Measurements from ENCODE around the gene RIIAD1. TPM values are rescaled to one million over a fixed set of nuclear protein-coding genes. Genes with fewer than 3 reads are reported as not detected.
"Not testable (repeated sequence)": the region's sequence is repeated elsewhere in the genome, so short reads cannot be mapped to it uniquely, and the experiment has no call there.

Gene RIIAD1
- total RNA-seq, 2 donors from 2014 or later = not detected

DNA sequence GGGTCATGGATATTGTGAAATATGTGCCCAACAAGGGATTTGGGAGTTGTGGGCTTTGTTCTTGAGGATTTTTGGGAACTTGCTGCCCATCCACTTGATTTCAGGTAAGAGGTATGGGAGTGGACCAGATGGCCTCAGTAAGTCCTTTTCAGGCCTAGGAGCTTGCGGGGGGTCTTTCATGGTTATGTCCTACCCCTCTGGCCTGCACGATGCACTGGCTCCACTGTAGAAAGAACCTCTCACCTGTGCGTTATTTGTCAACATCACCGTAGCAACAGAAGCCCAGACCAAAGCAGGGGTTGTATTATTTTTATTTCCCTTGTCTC, 8.6 kb downstream of the RIIAD1 start:
- no peaks in the 10 kb centered on the region for H3K36me3 ChIP-seq
- TF ChIP-seq CTCF (IDR thresholded peaks at IDR 0.05) = no peak
- no peak for DNase-seq (ENCODE audit: low spot score)
- peaks cover 0 to 8% of the 10 kb centered on the region in 2 donors for H3K4me1 ChIP-seq
- H3K27ac ChIP-seq = no peak overlapping the region
- no peaks in the 10 kb centered on the region for H3K9me3 ChIP-seq
- H3K27me3 ChIP-seq = no peaks in the 10 kb centered on the region
- H3K4me3 ChIP-seq = no peak overlapping the region

- Histone ChIP-seq H3K9me3 (no peaks in the 10 kb centered on the region), H3K4me3 (no peak overlapping the region), H3K4me1 (peaks cover 0 to 3% of the 10 kb centered on the region in 2 donors), H3K27ac (no peak overlapping the region), H3K36me3 (no peaks in the 10 kb centered on the region), H3K27me3 (no peaks in the 10 kb centered on the region)
- DNase-seq (ENCODE audit: low spot score) = no peak
- no peak for TF ChIP-seq CTCF (IDR thresholded peaks at IDR 0.05)
Measured at GRCh38 chr1:151733126-151733525, 11.8 kb downstream of the RIIAD1 start.

DNA sequence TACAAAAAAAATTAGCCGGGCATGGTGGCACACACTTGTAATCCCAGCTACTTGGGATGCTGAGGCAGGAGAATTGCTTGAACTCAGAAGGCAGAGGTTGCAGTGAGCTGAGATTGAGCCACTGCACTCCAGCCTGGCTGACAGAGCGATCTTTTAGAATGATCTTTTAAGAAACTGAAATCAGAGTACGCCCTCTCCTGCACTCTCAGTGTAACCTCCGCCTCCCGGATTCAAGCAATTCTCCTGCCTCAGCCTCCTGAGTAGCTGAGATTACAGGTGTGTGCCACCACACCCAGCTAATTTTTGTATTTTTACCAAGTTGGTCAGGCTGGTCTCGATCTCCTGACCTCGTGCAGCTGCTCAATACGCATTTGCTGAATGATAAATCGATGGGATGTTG, 12.7 kb downstream of the RIIAD1 start:
- DNase-seq (ENCODE audit: low spot score); H3K4me1 ChIP-seq; H3K4me3 ChIP-seq: not testable (repeated sequence)

DNA sequence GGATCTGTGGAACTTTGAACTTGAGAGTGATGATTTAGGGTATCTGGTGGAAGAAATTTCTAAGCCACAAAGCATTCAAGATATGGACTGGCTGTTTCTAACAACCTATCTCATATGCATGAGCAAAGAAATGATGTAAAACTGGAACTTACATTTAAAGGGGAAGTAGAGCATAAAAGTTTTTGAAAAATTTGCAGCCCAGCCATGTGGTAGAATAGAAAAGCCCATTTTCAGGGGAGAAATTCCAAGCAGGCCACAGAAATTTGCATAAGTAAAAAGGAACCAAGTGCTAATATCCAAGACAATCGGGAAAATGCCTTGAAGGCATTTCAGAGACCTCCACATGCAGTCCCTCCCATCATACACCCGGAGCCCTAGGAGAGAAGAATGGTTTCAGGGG, 15.7 kb downstream of the RIIAD1 start:
- Histone ChIP-seq H3K4me1 (no peaks in the 10 kb centered on the region), H3K27me3 (no peaks in the 10 kb centered on the region), H3K27ac (no peak overlapping the region), H3K36me3 (no peaks in the 10 kb centered on the region), H3K9me3 (no peaks in the 10 kb centered on the region), H3K4me3 (no peak overlapping the region)
- DNase-seq (ENCODE audit: low spot score) = no peak
- TF ChIP-seq CTCF (IDR thresholded peaks at IDR 0.05) = no peak

More for the DNA sequence above, 12.7 kb downstream of the RIIAD1 start:
- H3K36me3 ChIP-seq, H3K9me3 ChIP-seq, H3K27ac ChIP-seq, H3K27me3 ChIP-seq: not testable (repeated sequence)

DNA sequence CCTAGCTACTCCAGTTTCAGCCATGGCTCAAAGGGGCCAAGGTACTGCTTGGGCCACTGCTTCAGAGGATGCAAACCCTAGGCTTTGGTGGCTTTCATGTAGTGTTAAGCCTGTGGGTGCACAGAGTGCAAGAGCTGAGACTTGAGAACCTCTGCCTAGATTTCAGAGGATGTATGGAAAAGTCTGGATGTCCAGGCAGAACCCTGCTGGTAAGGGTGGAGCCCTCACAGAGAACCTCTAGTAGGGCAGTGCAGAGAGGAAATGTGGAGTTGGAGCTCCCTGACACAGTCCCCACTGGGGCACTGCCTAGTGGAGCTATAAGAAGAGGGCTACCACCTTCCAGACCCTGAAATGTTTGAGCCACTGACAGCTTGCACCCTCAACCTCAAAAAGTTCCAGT, 16.2 kb downstream of the RIIAD1 start:
- TF ChIP-seq CTCF (IDR thresholded peaks at IDR 0.05) = no peak
- H3K4me1 ChIP-seq = no peaks in the 10 kb centered on the region
- no peaks in the 10 kb centered on the region for H3K27me3 ChIP-seq
- no peak overlapping the region for H3K4me3 ChIP-seq
- no peaks in the 10 kb centered on the region for H3K9me3 ChIP-seq
- DNase-seq (ENCODE audit: low spot score) = no peak
- H3K36me3 ChIP-seq = no peaks in the 10 kb centered on the region
- no peak overlapping the region for H3K27ac ChIP-seq

GRCh38 chr1:151739590-151740355, 18.5 kb downstream of the RIIAD1 start:
- Histone ChIP-seq H3K4me3 (no peak overlapping the region), H3K4me1 (no peaks in the 10 kb centered on the region), H3K36me3 (no peaks in the 10 kb centered on the region), H3K27ac (no peak overlapping the region), H3K27me3 (no peaks in the 10 kb centered on the region), H3K9me3 (no peaks in the 10 kb centered on the region)
- DNase-seq (ENCODE audit: low spot score) = no peak
- TF ChIP-seq CTCF (IDR thresholded peaks at IDR 0.05) = no peak
